ENCODE data around the gene SLC35B2.

The SLC35B2 gene

DNA sequence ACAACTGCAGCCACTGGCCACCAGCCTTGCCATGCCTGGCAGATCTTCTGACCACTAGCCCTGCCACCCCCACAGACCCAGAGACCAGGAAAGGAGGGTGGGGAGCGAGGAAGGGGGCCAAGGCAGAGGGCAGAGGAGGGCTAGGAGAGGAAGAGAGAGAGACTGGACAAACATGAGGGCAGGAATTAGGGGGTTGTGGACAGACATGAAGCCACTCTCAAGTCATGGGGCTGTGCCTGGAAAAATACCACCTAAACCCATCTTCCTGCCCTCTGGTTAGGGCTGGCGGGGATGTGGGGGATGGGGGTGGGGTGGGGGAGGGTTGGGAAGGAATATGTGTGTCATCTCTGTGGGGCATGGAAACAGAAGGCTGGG, 35.4 kb downstream of the SLC35B2 start:
- no peak for DNase-seq (ENCODE audit: low read depth)

DNA sequence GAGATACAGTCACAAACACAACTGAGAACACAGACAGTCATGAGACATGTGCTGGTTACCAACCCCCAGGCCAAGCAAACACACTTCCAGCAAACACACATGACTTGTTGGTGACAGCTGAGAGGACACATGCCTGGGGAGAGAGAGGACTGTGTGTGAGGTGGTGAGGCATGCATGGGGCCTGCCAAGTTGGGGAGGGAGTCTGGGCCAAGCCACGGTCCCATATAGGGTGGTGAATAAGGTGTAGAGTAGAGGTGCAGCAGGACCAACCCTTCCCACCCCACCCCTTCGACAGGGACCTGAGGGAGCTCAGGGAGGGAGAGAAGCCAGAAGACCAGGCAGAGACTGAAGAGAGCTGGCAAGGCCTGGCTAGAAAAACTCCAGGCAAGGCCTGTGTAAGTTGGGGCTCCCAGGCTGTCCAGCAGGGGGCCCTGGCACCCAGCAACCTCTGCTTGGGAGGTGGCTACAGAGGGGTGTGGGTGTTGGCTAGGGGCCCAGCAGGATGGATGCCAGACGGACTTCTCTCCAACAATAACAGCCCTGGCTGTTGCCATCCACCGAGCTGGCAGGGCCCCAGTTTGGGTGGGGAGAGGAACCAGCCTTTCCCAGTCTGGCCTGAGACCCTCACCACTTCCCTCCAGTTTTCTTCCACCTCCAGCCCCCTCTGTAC, 35.9 kb downstream of the SLC35B2 start:
- DNase-seq (ENCODE audit: low read depth) = peak; percentile 64

DNA sequence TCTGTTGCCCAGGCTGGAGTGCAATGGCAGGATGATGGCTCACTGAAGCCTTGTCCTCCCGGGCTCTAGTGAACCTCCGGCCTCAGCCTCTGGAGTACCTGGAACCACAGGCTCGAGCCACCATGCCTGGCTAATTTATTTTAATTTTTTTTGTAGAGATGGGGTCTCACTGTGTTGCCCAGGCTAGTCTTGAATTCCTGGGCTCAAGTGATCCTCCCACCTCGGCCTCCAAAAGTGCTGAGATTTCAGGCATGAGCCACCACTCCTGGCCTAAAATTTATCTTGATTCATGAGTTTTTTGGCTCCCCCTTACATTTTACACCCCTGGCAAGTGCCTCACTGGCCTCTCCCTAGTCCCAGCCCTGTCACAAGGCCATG, 36.4 kb downstream of the SLC35B2 start:
- DNase-seq (ENCODE audit: low read depth) = no peak

DNA sequence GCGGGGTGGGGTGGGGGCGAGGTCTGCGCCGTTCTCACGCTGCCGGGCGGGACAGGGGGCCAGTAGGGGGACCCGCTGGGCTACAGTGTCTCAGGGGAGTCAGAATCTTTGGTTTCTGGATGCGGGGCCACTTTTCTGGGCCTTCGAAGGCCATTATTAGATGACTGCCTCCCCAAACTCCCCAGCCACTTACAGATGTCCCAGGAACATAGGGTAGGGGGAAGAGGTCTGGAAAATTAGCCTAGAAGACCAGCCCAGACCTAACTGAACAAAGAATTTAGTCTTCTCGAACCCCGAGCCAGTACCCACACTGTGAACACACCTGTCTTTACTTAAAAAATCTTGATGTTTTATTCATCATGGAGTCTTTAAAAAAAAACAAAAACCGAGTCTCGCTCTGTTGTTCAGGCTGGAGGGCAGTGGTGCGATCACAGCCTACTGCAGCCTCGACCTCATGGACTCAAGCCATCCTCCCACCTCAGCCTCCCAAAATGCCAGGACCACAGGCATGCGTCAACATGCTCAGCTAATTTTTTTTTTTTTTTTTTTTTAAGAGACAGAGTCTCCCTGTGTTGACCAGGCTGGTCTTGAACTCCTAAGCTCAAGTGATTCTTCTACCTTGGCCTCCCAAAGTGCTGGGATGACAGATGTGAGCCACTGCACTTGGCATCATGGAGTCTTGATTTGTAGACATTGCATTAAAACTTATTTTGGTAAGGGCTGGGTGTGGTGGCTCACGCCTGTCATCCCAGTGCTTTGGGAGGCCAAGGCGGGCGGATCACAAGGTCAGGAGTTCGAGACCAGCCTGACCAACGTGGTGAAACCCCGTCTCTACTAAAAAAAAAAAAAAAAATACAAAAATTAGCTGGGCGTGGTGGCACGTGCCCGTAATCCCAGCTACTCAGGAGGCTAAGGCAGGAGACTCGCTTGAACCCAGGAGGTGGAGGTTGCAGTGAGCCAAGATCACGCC, 37.2 kb downstream of the SLC35B2 start:
- no peak for DNase-seq (ENCODE audit: low read depth)

DNA sequence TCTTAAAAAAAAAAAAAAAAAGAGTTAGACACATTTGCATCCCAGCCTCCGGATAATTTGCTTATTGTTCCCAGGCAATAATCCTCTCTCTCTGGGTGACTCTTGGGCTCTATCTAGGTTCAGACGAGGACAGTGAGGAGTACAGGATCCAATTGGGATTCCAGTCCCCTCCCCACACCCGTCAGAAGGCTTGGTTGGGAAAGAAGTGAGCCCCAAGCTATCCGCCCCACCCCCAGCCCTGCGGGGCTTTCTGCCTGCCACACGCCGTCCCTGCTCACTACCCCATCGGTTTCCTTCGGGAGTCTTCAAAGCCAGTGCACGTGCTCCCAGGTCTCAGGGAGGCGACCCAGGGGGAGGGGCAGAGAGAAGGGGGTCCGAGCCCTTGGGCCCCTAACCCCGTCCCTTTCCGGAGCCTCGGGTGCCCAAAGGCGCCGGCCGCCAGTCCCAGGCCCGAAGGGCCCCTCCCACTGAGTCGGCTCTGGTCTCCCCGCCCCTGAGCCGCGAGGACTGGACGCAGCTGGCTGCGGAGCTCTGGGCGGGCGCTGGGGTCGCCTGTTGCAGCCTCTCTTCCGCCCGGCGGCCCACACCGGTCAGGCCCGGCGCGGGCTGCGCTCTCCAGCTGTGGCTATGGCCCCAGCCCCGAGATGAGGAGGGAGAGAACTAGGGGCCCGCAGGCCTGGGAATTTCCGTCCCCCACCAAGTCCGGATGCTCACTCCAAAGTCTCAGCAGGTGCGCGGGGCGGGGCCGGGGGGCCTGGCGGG, 38.1 kb downstream of the SLC35B2 start:
- peak; percentile 72 for DNase-seq (ENCODE audit: low read depth)

DNA sequence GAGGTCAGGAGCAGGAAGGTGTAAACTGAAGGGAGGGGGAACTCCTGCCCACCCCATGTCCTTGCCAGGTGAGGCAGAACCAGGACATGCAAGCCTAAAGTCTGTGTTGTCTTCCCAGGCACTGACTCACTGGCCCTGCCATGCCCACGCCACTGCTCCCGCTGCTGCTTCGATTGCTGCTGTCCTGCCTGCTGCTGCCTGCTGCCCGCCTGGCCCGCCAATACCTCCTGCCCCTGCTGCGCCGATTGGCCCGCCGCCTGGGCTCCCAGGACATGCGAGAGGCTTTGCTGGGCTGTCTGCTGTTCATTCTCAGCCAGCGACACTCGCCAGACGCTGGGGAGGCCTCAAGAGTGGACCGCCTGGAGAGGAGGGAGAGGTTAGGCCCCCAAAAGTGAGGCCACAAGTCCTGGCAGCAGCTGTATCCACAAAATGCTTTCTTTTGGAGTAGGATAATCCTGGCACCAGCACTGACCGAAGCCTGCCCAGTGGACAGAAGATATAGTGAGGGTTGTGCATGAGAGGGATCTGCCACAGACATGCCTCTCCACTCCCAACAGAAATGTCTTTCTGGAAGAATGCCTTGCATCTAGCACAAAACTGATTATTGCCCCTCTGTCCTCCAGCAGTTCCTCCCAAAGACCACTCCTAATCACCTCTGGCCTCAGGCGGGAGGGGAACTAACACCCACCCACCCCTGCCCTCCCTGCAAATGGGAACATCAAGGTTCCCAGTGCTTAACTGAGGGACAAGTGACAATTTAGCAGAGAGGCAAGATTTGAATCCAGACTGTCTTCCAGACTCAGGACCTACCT, 39.8 kb downstream of the SLC35B2 start:
- DNase-seq (ENCODE audit: low read depth) = no peak

DNA sequence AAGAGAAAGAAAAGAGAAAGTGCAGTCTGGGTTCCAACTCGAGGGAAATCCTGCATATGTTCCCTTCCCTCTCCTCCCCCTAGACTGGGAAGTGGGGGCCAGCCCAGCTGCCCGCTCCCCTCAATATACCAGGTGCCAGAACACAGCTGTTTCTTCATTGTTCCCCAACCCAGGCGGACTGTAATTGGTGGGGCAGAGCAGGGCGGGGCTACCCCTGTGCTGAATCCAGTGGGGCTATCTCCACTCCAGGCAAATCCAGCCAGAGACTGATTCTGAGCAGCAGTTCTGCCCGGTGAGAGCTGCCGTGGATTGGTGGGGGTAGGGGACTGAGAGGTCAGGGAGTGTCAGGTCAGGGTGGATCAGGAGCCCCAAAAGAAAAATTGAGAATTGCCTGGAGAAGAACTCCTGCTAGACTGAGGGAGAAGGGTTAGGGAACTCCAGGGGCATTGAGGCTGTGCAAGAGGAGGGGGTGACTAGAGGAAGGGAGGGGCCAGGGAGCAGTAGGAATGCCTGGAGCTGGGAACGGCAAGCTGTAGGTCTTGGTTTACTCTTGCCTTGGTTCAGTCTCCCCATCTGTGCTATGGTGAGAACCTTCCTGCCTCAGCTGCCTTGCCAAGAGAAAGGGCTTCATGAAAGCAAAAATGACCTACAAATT, 40.5 kb downstream of the SLC35B2 start, which contains the start of gene MYMX:
Gene MYMX (plus strand): TSS at position 250 of the 655 bp plus-strand sequence. CDS start 546 bp downstream, outside the sequence.
- no peak for DNase-seq (ENCODE audit: low read depth)

DNA sequence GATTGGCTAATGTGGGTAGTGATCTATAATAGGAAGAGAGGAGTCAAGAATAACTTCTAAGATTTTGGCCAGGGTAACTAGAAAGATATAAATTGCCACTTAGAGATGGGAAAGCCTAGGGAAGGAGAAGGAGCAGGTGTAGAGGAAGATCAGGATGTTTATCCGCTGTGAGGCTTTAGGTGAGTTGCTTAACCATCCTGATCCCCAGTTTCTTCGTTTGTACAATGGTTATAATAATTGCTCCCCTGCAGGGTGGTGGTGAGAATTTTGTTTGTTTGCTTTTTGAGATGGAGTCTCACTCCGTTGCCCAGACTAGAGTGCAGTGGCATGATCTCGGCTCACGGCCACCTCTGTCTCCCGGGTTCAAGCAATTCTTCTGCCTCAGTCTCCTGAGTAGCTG, 43.0 kb downstream of the SLC35B2 start:
- no peak for DNase-seq (ENCODE audit: low read depth)

DNA sequence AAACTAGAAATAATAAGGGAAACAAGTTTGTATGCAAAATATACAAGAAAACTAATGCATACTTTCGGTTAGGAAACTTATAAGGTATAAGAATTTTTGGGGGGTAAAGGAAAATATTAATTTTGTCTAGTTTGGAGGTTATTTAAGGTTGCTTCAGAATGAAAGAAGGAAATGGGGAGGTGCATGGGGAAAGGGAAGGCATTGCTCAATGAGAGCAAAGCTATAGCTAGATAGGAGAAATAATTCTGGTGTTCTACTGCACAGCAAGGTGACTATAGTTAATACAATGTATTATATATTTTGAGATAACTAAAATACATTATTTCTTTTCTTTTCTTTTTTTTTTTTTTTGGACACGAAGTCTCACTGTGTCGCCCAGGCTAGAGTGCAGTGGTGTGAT, 46.0 kb downstream of the SLC35B2 start:
- DNase-seq (ENCODE audit: low read depth) = no peak

DNA sequence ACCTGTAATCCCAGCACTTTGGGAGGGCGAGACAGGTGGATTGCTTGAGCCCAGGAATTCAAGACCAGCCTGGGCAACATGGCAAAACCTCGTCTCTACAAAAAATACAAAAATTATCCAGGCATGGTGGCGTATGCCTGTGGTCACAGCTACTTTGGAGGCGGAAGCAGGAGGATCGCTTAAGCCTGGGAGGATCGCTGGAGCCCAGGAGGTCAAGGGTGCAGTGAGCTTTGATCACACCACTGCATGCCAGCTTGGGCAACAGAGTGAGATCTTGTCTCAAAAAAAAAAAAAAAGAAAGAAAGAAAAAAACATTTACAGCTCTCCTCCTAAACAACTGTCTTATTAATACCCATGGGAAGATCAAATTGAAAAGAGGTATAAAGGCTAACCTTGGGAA, 49.4 kb downstream of the SLC35B2 start:
- DNase-seq (ENCODE audit: low read depth) = no peak
